GM18870 (cell line): Measurements from ENCODE around the gene NMRAL1.

Experiments used
- ATAC-seq: cut with Tn5 transposase; IDR thresholded peaks from one replicate; pipeline ENCODE4 v1.9.1; 2021; ENCODE audit warnings: moderate library complexity; ENCODE audit not compliant: unreplicated experiment

NMRAL1 gene

GRCh38 chr16:4467916-4468315, 6.5 kb downstream of the NMRAL1 start:
- no peak for ATAC-seq

GRCh38 chr16:4465977-4466779, 8.2 kb downstream of the NMRAL1 start:
- no peak for ATAC-seq

- ATAC-seq, result no peak
Observed at GRCh38 chr16:4463522-4464163, 10.8 kb downstream of the NMRAL1 start.

GRCh38 chr16:4461250-4462085, 13.0 kb downstream of the NMRAL1 start:
- no peak for ATAC-seq

GRCh38 chr16:4460936-4461249, 13.5 kb downstream of the NMRAL1 start:
- ATAC-seq, result no peak

- ATAC-seq, result no peak
Observed at GRCh38 chr16:4455951-4456350, 18.5 kb downstream of the NMRAL1 start.

GRCh38 chr16:4455081-4455480, 19.3 kb downstream of the NMRAL1 start:
- ATAC-seq, result no peak

- no peak for ATAC-seq
Observed at GRCh38 chr16:4454623-4455022, 19.8 kb downstream of the NMRAL1 start.

- ATAC-seq, result no peak
Observed at GRCh38 chr16:4452674-4453073, 21.8 kb downstream of the NMRAL1 start.

- ATAC-seq, result no peak
Observed at GRCh38 chr16:4450931-4451519, 23.4 kb downstream of the NMRAL1 start.

- no peak for ATAC-seq
Observed at GRCh38 chr16:4450430-4450829, 24.0 kb downstream of the NMRAL1 start.

GRCh38 chr16:4443986-4444385, 30.4 kb downstream of the NMRAL1 start:
- no peak for ATAC-seq

GRCh38 chr16:4443271-4443670, 31.2 kb downstream of the NMRAL1 start:
- no peak for ATAC-seq

GRCh38 chr16:4442371-4442770, 32.1 kb downstream of the NMRAL1 start:
- ATAC-seq, result no peak

- no peak for ATAC-seq
Observed at GRCh38 chr16:4437366-4437765, 37.1 kb downstream of the NMRAL1 start.

GRCh38 chr16:4435337-4436067, 38.9 kb downstream of the NMRAL1 start:
- no peak for ATAC-seq

GRCh38 chr16:4433914-4434787, 40.3 kb downstream of the NMRAL1 start:
- ATAC-seq, result no peak

- no peak for ATAC-seq
Observed at GRCh38 chr16:4433228-4433627, 41.2 kb downstream of the NMRAL1 start.

- no peak for ATAC-seq
Observed at GRCh38 chr16:4431023-4431422, 43.4 kb downstream of the NMRAL1 start.

GRCh38 chr16:4428500-4428899, 45.9 kb downstream of the NMRAL1 start:
- ATAC-seq, result no peak
